Measurements from ENCODE around the gene RGMB.
A peak's percentile ranks its signal among the peaks of the same experiment; 100 is the strongest.

RGMB gene

GRCh38 chr5:98767581-98767980, 5.9 kb upstream of the RGMB start:
- intact Hi-C loops (cut with DNase I) = no loop called here
- DNase-seq = no peak

- peak in 6 of 10 donors; percentile 33 to 78 (median 62) for DNase-seq
- intact Hi-C loops (cut with DNase I) = no loop called here
These were observed 5.1 kb upstream of the RGMB start for GRCh38 chr5:98768160-98768959.

- DNase-seq = peak in 1 of 10 donors; percentile 36
- intact Hi-C loops (cut with DNase I) = no loop called here
These were observed 4.6 kb upstream of the RGMB start for GRCh38 chr5:98768960-98769209.

- intact Hi-C loops (cut with DNase I) = no loop called here
- DNase-seq = peak; percentile 21 to 89 (median 56)
These were observed 4.1 kb upstream of the RGMB start for GRCh38 chr5:98769210-98769958.

GRCh38 chr5:98769959-98770208, 3.6 kb upstream of the RGMB start:
- intact Hi-C loops (cut with DNase I) = loop anchor here (10.0 kb wide), 3 partner anchors 155 to 1835 kb away; partner anchors contain the start of genes CHD1 and LNPEP
- DNase-seq = peak in 5 of 10 donors; percentile 24 to 75 (median 32)

- intact Hi-C loops (cut with DNase I) = loop anchor here (10.0 kb wide), 3 partner anchors 154 to 1836 kb away; partner anchors contain the start of genes CHD1 and LNPEP
- DNase-seq = peak; percentile 27 to 89 (median 42)
These were observed 3.1 kb upstream of the RGMB start for GRCh38 chr5:98770209-98770910.

GRCh38 chr5:98770911-98771322, 2.5 kb upstream of the RGMB start:
- DNase-seq = no peak
- intact Hi-C loops (cut with DNase I) = loop anchor here (1.0 to 10.0 kb wide), 4 partner anchors 154 to 1836 kb away; partner anchors contain the start of genes CHD1 and LNPEP

- intact Hi-C loops (cut with DNase I) = loop anchor here (1.0 to 10.0 kb wide), 4 partner anchors 153 to 1837 kb away; partner anchors contain the start of genes CHD1 and LNPEP
- peak in 5 of 10 donors; percentile 40 to 85 (median 55) for DNase-seq
These were observed 1.9 kb upstream of the RGMB start for GRCh38 chr5:98771382-98772109.

- intact Hi-C loops (cut with DNase I) = loop anchor here (10.0 kb wide), 3 partner anchors 152 to 1838 kb away; partner anchors contain the start of genes CHD1 and LNPEP
- DNase-seq = peak; percentile 42 to 94 (median 60)
These were observed 849 bp upstream of the RGMB start for GRCh38 chr5:98772415-98773213.

GRCh38 chr5:98773214-98773463, 324 bp upstream of the RGMB start:
- no peak for DNase-seq
- intact Hi-C loops (cut with DNase I) = loop anchor here (10.0 kb wide), 3 partner anchors 152 to 1838 kb away; partner anchors contain the start of genes CHD1 and LNPEP

GRCh38 chr5:98774192-98775033, 950 bp downstream of the RGMB start:
- intact Hi-C loops (cut with DNase I) = loop anchor here (10.0 kb wide), 3 partner anchors 150 to 1840 kb away; partner anchors contain the start of genes CHD1 and LNPEP
- DNase-seq = peak; percentile 21 to 88 (median 44)

- intact Hi-C loops (cut with DNase I) = loop anchor here (10.0 kb wide), 3 partner anchors 149 to 1841 kb away; partner anchors contain the start of genes CHD1 and LNPEP
- DNase-seq = no peak
These were observed 2.0 kb downstream of the RGMB start for GRCh38 chr5:98775246-98776065.

- intact Hi-C loops (cut with DNase I) = loop anchor here (10.0 kb wide), 3 partner anchors 149 to 1841 kb away; partner anchors contain the start of genes CHD1 and LNPEP
These were observed 2.7 kb downstream of the RGMB start for GRCh38 chr5:98776066-98776705.

GRCh38 chr5:98777295-98777694, 3.8 kb downstream of the RGMB start:
- intact Hi-C loops (cut with DNase I) = loop anchor here (10.0 kb wide), 3 partner anchors 148 to 1842 kb away; partner anchors contain the start of genes CHD1 and LNPEP
- no peak for DNase-seq

More at GRCh38 chr5:98776066-98776705, 2.7 kb downstream of the RGMB start:
- no peak for DNase-seq

GRCh38 chr5:98779264-98779877, 5.9 kb downstream of the RGMB start:
- intact Hi-C loops (cut with DNase I) = loop anchor here (10.0 kb wide), 3 partner anchors 145 to 1845 kb away; partner anchors contain the start of genes CHD1 and LNPEP
- DNase-seq = no peak

- no peak for DNase-seq
- intact Hi-C loops (cut with DNase I) = no loop called here
These were observed 6.9 kb downstream of the RGMB start for GRCh38 chr5:98780390-98780789.
